COLO668 (cell line): ENCODE measurements around the gene ADGB.
A peak's percentile ranks its signal among the peaks of the same experiment; 100 is the strongest.
"Not testable (repeated sequence)": the region's sequence is repeated elsewhere in the genome, so short reads cannot be mapped to it uniquely, and the experiment has no call there.

ENCODE experiments used
- DNase-seq: peaks from one replicate; lab custom pipeline; 2025; ENCODE audit not compliant: unreplicated experiment; lab: John Stamatoyannopoulos, UW

The ADGB gene

GRCh38 chr6:146753306-146753705 lies 154.5 kb downstream of the ADGB start:
- no peak for DNase-seq

- DNase-seq = no peak
These were observed 168.9 kb downstream of the ADGB start for GRCh38 chr6:146767632-146768031.

GRCh38 chr6:146768722-146769121 lies 169.9 kb downstream of the ADGB start:
- no peak for DNase-seq

DNA sequence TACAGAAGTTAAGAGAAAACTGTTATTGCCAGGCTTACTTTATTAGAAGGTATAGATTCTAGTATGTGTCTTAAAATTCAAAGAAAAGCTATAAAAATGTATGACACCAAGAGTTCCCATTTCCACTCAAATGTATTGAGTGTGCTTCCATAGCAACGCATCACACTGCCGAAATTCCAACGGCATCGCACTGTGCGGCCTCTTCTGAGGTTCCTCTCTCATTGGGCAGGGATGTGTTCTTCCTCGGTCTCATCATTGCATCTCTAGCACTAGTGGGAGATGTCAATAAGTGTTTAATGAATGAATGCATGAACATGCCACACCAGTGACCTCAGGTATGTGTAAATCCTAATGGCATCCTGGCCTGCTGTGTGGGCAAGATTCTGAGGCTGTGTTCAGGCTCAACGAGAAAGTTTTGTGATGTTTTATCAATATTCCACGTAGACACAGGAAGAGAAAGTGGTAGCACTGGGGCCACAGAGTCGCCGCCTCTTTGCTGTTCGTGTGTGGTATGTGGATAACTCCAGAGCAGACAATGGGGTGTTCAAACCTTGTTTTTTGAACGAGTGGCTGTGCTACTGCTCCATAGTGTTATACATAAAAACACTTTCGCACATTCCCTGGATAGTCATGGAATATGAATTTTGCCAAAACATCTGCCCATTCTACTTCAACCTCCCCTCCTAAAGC lies 171.6 kb downstream of the ADGB start:
- DNase-seq = no peak

DNA sequence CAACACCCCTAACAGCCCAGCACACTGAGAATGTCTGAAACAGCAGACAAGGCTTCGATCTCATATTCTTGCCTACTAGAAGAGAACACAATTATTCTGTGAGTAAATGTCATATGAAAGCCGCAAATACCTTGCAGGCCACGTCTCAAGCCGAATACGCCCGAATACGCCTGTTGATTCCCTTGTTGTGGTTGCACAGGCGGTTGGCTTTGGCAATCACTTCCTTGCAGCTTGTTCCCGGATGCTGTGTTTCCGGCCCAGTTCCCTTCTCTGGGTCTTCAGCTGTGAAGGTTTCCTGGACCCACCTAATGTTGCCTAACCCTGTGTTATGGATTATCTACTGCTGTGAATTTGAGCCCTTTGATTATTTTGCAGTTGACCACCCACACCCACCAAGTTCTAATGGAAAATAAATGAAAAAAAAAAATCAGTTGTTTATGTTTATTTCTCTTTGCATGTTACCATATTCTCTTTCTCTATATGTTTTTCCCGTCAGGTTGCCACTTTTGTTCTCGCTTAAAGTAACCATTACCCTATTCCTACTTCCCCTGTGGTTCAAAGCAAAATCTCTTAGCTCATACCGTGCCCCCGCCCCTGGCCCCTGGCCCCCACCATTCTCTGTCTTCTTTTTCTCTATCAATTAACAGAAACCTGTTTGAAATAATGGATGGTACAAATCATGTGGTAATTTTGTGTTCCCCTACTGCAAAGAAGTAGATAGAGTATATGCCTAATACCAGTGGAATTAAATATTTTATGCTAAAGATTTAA lies 172.4 kb downstream of the ADGB start:
- no peak for DNase-seq

DNA sequence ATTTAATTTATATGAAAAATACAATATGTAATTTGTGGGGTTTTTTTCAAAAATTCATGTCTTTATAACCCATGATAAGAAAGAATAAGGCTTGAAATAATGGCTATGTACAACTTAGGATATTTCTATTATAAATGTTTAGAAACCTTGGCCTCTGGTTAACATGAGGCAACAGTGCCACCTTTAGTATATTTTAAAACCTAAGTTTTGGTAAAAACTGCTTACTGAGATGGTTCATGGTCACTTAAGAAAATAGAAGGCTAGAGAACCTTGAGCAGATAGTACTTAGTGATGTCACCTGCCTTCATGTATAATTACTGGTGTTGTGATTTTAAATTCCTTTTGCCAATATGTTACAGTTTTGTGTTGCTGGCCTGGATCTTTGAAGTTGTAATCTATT lies 176.4 kb downstream of the ADGB start:
- no peak for DNase-seq

GRCh38 chr6:146781836-146782235 lies 183.1 kb downstream of the ADGB start:
- no peak for DNase-seq

- peak; percentile 7 for DNase-seq
These were observed 186.3 kb downstream of the ADGB start for GRCh38 chr6:146785001-146785585.

- DNase-seq = no peak
These were observed 189.2 kb downstream of the ADGB start for GRCh38 chr6:146787876-146788508.

- no peak for DNase-seq
These were observed 191.9 kb downstream of the ADGB start for GRCh38 chr6:146790561-146791091.

DNA sequence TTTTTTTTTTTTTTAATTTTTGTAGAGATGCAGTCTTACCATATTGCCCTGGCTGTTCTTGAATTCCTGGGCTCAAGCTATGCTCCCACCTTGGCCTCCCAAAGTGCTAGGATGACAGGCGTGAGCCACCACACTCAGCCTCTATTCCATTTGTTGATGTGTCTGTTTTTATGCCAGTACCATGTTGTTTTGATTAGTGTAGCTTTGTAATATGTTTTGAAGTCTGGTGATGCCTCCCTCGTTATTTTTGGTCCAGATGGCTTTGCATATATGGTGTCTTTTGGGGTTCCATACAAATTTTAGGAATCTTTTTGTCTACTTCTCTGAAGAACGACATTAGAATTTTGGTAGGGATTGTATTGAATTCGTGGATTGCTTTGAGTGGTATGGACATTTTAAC lies 193.2 kb downstream of the ADGB start:
- DNase-seq = no peak

GRCh38 chr6:146793218-146793617 lies 194.4 kb downstream of the ADGB start:
- not testable (repeated sequence) for DNase-seq

DNA sequence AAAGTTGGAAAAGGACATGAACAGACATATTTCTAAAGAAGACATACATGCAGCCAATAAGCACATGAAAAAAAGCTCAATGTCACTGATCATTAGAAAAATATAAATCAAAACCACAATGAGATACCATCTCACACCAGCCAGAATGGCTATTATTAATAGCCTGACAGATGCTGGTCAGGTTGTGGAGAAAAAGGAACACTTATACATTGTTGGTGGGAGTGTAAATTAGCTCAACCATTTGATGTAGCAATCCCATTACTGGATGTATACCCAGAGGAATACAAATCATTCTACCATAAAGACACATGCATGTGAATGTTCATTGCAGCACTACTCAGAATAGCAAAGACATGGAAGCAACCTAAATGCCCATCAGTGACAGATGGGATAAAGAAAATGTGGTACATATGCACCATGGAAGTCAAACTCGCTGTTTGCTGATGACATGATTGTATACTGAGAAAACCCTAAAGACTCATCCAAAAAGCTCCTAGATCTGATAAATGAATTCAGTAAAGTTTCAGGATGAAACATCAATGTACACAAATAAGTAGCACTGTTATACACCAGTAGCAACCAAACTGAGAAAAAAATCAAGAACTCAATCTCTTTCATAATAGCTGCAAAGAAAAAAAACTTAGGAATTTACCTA lies 196.8 kb downstream of the ADGB start:
- DNase-seq = no peak

GRCh38 chr6:146803167-146803566 lies 204.4 kb downstream of the ADGB start:
- not testable (repeated sequence) for DNase-seq

- no peak for DNase-seq
These were observed 204.8 kb downstream of the ADGB start for GRCh38 chr6:146803601-146804000.

DNA sequence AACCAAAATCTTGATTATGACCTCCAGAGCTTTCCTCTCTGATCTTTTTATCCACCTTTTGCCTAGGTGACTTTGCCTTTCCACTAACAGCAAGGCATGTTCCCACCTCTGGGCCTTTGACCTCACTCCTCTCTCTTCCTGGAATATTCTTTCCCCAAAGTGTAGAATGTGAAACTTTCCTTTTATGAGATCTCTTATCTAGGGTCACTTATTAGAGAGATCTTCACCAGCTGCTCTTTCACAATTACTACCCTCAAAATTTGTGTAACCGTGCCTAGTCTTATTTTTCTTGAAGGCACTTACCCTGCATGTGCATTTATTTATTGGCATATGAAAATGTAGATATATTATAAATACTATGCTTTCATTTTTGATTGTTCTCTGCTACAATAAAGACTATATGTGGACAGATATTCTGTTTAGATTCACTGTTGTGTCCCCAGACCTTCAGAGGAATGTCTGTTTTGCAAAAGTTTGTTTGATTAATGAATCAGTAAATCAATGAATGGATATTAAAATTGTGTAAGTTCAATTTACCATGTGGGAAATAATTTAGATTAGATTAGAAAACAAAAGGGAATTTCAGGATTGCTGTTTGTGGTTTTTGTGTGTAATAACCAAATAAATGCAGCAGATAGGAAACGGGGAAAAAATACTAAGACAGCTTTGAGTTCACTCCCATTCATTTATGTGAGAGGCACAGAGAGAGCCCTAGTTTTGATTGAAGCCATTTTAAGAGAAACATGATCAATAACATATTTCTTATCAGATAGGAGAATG lies 207.0 kb downstream of the ADGB start:
- DNase-seq = no peak

DNA sequence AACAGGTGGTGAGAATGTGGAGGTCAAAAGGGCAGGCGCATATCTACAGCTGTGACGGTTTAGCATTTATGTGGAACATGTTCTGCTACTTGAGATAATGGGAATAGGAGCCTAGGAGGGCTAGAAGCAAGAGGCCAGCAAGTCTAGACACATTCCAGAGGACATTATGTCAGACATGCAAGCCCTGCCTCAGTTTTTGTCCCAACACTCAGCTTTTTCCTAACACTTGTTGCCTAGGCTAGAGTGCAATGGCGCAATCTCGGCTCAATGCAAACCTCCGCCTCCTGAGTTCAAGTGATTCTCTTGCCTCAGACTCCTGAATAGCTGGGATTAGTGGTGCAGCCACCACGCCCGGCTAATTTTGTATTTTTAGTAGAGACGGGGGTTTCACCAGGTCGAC lies 210.2 kb downstream of the ADGB start:
- not testable (repeated sequence) for DNase-seq

- DNase-seq = not testable (repeated sequence)
These were observed 214.1 kb downstream of the ADGB start for GRCh38 chr6:146812811-146813321.

DNA sequence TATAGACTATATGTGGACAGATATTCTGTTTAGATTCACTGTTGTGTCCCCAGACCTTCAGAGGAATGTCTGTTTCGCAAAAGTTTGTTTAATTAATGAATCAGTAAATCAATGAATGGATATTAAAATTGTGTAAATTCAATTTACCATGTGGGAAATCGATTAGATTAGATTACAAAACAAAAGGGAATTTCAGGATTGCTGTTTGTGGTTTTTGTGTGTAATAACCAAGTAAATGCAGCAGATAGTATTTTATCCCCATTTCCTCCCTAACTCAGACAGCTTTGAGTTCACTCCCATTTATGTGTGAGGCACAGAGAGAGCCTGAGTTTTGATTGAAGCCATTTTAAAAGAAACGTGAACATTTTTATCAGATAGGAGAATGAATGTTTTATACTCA lies 214.8 kb downstream of the ADGB start:
- DNase-seq = no peak

GRCh38 chr6:146814148-146814750 lies 215.5 kb downstream of the ADGB start:
- DNase-seq = no peak
